B cell (primary cell): ENCODE measurements around the gene FKBP6. TPM values are rescaled to one million over a fixed set of nuclear protein-coding genes. Genes with fewer than 3 reads are reported as not detected.
"Not testable (repeated sequence)": the region's sequence is repeated elsewhere in the genome, so short reads cannot be mapped to it uniquely, and the experiment has no call there.

Experiments used
- ATAC-seq: fragments of 200-7000 bp; cut with Tn5 transposase; one replicate; pipeline ENCODE4 v1.10.0; 2021; ENCODE audit warnings: low read depth, mild to moderate bottlenecking, moderate number of reproducible peaks, moderate library complexity
- CTCF ChIA-PET: fragments of 350-600 bp; sonication (Branson Sonifier 250); formaldehyde crosslinking; loops from one replicate; lab custom pipeline; 2021; ENCODE audit warnings: antibody characterized with exemption, inconsistent platforms; lab: Charles Lee
- POLR2A ChIA-PET: fragments of 350-600 bp; sonication (Branson Sonifier 250); formaldehyde crosslinking; loops from one replicate; lab custom pipeline; 2021; ENCODE audit warnings: antibody characterized with exemption; lab: Charles Lee
- DNase-seq: peaks from one replicate; pipeline ENCODE4 v3.0.0; 2013
- H2AFZ ChIP-seq: 2 replicates; pipeline ENCODE4 v1.6.1; 2012; ENCODE audit warnings: mild to moderate bottlenecking, low read depth, low read length; ENCODE audit not compliant: insufficient read depth, poor library complexity, severe bottlenecking
- H3K27ac ChIP-seq, 2 donors: 1 replicate in 1 of 2; 2 replicates in 1 of 2; pipeline ENCODE4 v1.5.1; 2012 to 2013; ENCODE audit warnings: low read length in 2 of 2, mild to moderate bottlenecking in 2 of 2, moderate library complexity in 1 of 2
- H3K27me3 ChIP-seq, 4 experiments: fragments of 200-600 bp in 1 of 4; sonication (generic) in 1 of 4; replicated peaks in 1 of 4; 1 replicate in 2 of 4; 2 replicates in 2 of 4; pipeline versions ENCODE4 v1.6.1 to v1.7.0; 2013 to 2016; ENCODE audit warnings: low read length in 3 of 4, mild to moderate bottlenecking in 2 of 4, mixed read lengths in 1 of 4, moderate library complexity in 1 of 4; ENCODE audit not compliant: insufficient read depth in 4 of 4, control insufficient read depth in 3 of 4; ENCODE audit errors: control extremely low read depth in 1 of 4
- H3K36me3 ChIP-seq, 2 experiments: replicated peaks in 1 of 2; 1 replicate in 1 of 2; 2 replicates in 1 of 2; pipeline versions ENCODE4 v1.6.1 to v1.7.1; 2013; ENCODE audit warnings: low read length in 1 of 2; ENCODE audit not compliant: insufficient read depth in 2 of 2, control insufficient read depth in 1 of 2; ENCODE audit errors: control extremely low read depth in 1 of 2, extremely low read depth in 1 of 2
- H3K4me1 ChIP-seq, 2 donors: fragments of 200-600 bp in 1 of 2; sonication (generic) in 1 of 2; 1 replicate in 1 of 2; 2 replicates in 1 of 2; pipeline versions ENCODE4 v1.5.1 to v1.6.1; 2013 to 2017; ENCODE audit warnings: low read length in 2 of 2; ENCODE audit not compliant: control insufficient read depth in 2 of 2, insufficient read depth in 2 of 2
- H3K4me2 ChIP-seq: replicated peaks from 2 replicates; pipeline ENCODE3; 2012; ENCODE audit warnings: mild to moderate bottlenecking, low read depth, low read length; ENCODE audit not compliant: poor library complexity, severe bottlenecking
- H3K4me3 ChIP-seq, 5 experiments: fragments of 200-600 bp in 1 of 5; sonication (generic) in 1 of 5; 1 replicate in 3 of 5; 2 replicates in 2 of 5; pipeline versions ENCODE4 v1.5.1 to v1.7.0; 2011 to 2016; ENCODE audit warnings: low read length in 4 of 5, mild to moderate bottlenecking in 4 of 5, low read depth in 2 of 5, control low read depth in 1 of 5, moderate library complexity in 1 of 5; ENCODE audit not compliant: insufficient read depth in 1 of 5; ENCODE audit errors: control extremely low read depth in 1 of 5, extremely low read depth in 1 of 5
- H3K79me2 ChIP-seq: fragments of 200-600 bp; sonication (generic); one replicate; pipeline ENCODE4 v1.6.0; 2016; ENCODE audit warnings: low read length; ENCODE audit not compliant: control insufficient read depth, insufficient read depth
- H3K9ac ChIP-seq: fragments of 200-600 bp; sonication (generic); 2 replicates; pipeline ENCODE4 v1.6.1; 2017; ENCODE audit warnings: mild to moderate bottlenecking, low read length, moderate library complexity
- H3K9me3 ChIP-seq, 3 donors: one replicate each; pipeline versions ENCODE4 v1.6.1 to v1.7.1; 2013; ENCODE audit warnings: low read length in 2 of 3; ENCODE audit not compliant: control insufficient read depth in 2 of 3, insufficient read depth in 1 of 3; ENCODE audit errors: control extremely low read depth in 1 of 3
- H4K20me1 ChIP-seq: 2 replicates; pipeline ENCODE4 v1.6.0; 2012; ENCODE audit warnings: mild to moderate bottlenecking, low read length; ENCODE audit not compliant: insufficient read depth, control insufficient read depth, poor library complexity, severe bottlenecking
- H3K27ac Mint-ChIP-seq: one replicate; pipeline ENCODE4 v1.8.0; 2021; ENCODE audit warnings: mixed read lengths
- H3K27me3 Mint-ChIP-seq: one replicate; pipeline ENCODE4 v1.8.0; 2021; ENCODE audit warnings: mixed read lengths
- H3K4me1 Mint-ChIP-seq: one replicate; pipeline ENCODE4 v1.8.0; 2021; ENCODE audit warnings: mixed read lengths
- H3K4me3 Mint-ChIP-seq: one replicate; pipeline ENCODE4 v1.8.0; 2021; ENCODE audit warnings: mixed read lengths
- H3K9me3 Mint-ChIP-seq: one replicate; pipeline ENCODE4 v1.8.0; 2022; ENCODE audit warnings: mixed read lengths; ENCODE audit not compliant: insufficient read depth
- EZH2 ChIP-seq: IDR thresholded peaks from 2 replicates; pipeline ENCODE4 v1.6.1; 2012; ENCODE audit warnings: borderline replicate concordance, low read depth, mild to moderate bottlenecking, moderate library complexity, low read length; ENCODE audit not compliant: insufficient read depth, poor library complexity, severe bottlenecking
- WGBS: methylation state at CpG from one replicate; pipeline ENCODE4 v1.1.5; 2013; ENCODE audit warnings: missing lambda C conversion rate; ENCODE audit not compliant: insufficient coverage; 5-methylcytosine and 5-hydroxymethylcytosine counted together
- intact Hi-C: fragments of 100-400 bp; cut with micrococcal nuclease; formaldehyde crosslinking; loops from one replicate; pipeline ENCODE4 v1.10.0; 2022
- polyA plus RNA-seq: library from polyadenylated mRNA; depleted of rRNA; stranded (reverse); fragments of >200 nt; gene quantifications from 2 replicates; pipeline ENCODE4 v1.2.3, GENCODE V29; 2012
- total RNA-seq, 2 donors: library from RNA; stranded (reverse); fragments of 120-200 nt in 1 of 2; gene quantifications; 1 replicate in 1 of 2; 2 replicates in 1 of 2; pipeline versions ENCODE4 v1.2.3 to v1.2.4, GENCODE V29; 2013 to 2022
- TF ChIP-seq, protein P1 (sequence below): fragments of 200-600 bp; IDR thresholded peaks from one replicate; pipeline ENCODE4 v1.8.0; 2022; ENCODE audit warnings: antibody characterized with exemption, mild to moderate bottlenecking

FKBP6 gene
- total and polyA plus RNA-seq, 2 donors (not counting 1 experiment from before 2014, with no cell fraction given): not detected

DNA sequence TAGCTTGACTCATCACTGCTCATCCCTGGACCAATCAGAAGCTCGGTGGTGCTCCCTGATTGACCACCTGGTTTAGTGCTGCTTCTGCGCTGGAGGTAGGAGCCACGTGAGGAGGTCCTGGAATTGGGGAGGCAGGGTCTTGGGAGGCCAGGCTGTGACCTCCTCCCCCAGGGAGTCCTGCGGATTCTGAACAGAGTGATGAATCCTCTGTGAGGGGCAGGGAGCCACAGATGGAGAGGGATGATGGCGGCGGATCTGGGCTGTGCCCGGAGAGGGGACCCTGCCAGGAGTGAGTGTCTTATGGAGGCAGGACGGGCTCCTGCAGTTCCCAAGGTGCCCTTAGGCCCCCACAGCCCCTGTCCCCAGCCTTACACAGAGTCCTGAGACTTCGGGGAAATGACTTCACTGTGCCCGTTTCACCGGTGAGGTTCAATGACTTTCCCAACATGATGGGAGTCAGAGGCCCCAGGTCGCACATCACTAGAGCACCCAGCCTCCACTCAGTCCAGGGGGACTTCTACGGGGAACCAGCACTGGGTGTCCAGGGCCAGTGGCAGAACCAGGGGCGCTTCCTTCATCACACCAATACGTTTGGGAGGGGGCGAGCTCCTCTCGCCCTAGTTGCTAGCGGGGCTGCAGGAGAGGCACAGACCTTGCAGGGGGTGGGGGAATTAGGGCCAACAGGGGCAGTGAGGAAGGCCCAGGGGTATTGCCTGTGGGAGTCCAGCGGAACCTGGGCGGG, 48.9 kb downstream of the FKBP6 start:
- no peak overlapping the region for H3K4me3 ChIP-seq
- ATAC-seq: no peak

GRCh38 chr7:73377413-73378200, 49.6 kb downstream of the FKBP6 start:
- H3K9me3 Mint-ChIP-seq, H3K79me2 ChIP-seq, H4K20me1 ChIP-seq, CTCF ChIA-PET, H3K9ac ChIP-seq, ATAC-seq, H3K4me3 Mint-ChIP-seq, H3K4me2 ChIP-seq, H3K36me3 ChIP-seq, H3K4me1 ChIP-seq, H3K4me3 ChIP-seq, POLR2A ChIA-PET, DNase-seq, H3K27ac Mint-ChIP-seq, H3K4me1 Mint-ChIP-seq, H3K27ac ChIP-seq, intact Hi-C loops: not testable (repeated sequence)
- peaks cover 0 to 22% (median 8%) of the 10 kb centered on the region in 4 experiments for H3K27me3 ChIP-seq
- 30% methylated on average over 10 of the region's 68 CpGs for WGBS
- peak overlapping the region; percentile 28 for H2AFZ ChIP-seq
- peaks cover 0 to 19% (median 0%) of the 10 kb centered on the region in 3 donors for H3K9me3 ChIP-seq
- peaks cover 31% of the 10 kb centered on the region for H3K27me3 Mint-ChIP-seq

More for the DNA sequence above, 48.9 kb downstream of the FKBP6 start:
- no peak overlapping the region for H3K27ac Mint-ChIP-seq
- H4K20me1 ChIP-seq: no peaks in the 10 kb centered on the region
- ChIA-PET POLR2A (no interaction called here), CTCF (no interaction called here)
- H3K27me3 ChIP-seq: peaks cover 0 to 22% (median 8%) of the 10 kb centered on the region in 4 experiments
- H3K27ac ChIP-seq: no peak overlapping the region
- no peak for DNase-seq
- TF ChIP-seq, protein P1, sequence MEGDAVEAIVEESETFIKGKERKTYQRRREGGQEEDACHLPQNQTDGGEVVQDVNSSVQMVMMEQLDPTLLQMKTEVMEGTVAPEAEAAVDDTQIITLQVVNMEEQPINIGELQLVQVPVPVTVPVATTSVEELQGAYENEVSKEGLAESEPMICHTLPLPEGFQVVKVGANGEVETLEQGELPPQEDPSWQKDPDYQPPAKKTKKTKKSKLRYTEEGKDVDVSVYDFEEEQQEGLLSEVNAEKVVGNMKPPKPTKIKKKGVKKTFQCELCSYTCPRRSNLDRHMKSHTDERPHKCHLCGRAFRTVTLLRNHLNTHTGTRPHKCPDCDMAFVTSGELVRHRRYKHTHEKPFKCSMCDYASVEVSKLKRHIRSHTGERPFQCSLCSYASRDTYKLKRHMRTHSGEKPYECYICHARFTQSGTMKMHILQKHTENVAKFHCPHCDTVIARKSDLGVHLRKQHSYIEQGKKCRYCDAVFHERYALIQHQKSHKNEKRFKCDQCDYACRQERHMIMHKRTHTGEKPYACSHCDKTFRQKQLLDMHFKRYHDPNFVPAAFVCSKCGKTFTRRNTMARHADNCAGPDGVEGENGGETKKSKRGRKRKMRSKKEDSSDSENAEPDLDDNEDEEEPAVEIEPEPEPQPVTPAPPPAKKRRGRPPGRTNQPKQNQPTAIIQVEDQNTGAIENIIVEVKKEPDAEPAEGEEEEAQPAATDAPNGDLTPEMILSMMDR: no peak
- TF ChIP-seq EZH2: no peak
- H3K36me3 ChIP-seq: no peaks in the 10 kb centered on the region
- H3K4me3 Mint-ChIP-seq: no peak overlapping the region
- H3K4me1 Mint-ChIP-seq: no peaks in the 10 kb centered on the region
- no peaks in the 10 kb centered on the region for H3K4me1 ChIP-seq
- no peak overlapping the region for H3K4me2 ChIP-seq
- intact Hi-C loops: no loop called here
- no peaks in the 10 kb centered on the region for H3K79me2 ChIP-seq
- peaks cover 31% of the 10 kb centered on the region for H3K27me3 Mint-ChIP-seq
- no peaks in the 10 kb centered on the region for H3K9me3 Mint-ChIP-seq
- 97% methylated on average over 12 of the region's 20 CpGs for WGBS
- no peak overlapping the region for H3K9ac ChIP-seq
- peaks cover 0 to 16% (median 0%) of the 10 kb centered on the region in 3 donors for H3K9me3 ChIP-seq
- no peak overlapping the region for H2AFZ ChIP-seq
